HL-60 (cell line): Measurements from ENCODE around the gene OXNAD1.

Experiments
- DNase-seq, 2 experiments: peaks; one replicate each; pipeline ENCODE4 v3.0.0-alpha.2; 2010 to 2020; ENCODE audit warnings: low read depth in 1 of 2, low spot score in 1 of 2
- H3K27ac ChIP-seq: fragments of 250-450 bp; sonication (Bioruptor Pico); replicated peaks from 2 replicates; pipeline ENCODE4 v1.5.1; 2020; ENCODE audit warnings: mild to moderate bottlenecking, moderate library complexity
- H3K27me3 ChIP-seq: fragments of 250-450 bp; sonication (Bioruptor Pico); 2 replicates; pipeline ENCODE4 v1.5.1; 2021; ENCODE audit warnings: mild to moderate bottlenecking, moderate library complexity; ENCODE audit not compliant: insufficient read depth, poor library complexity, severe bottlenecking
- H3K4me3 ChIP-seq: replicated peaks from 2 replicates; pipeline ENCODE4 v1.5.1; 2011; ENCODE audit warnings: mild to moderate bottlenecking, control low read depth, low read length; ENCODE audit not compliant: insufficient read depth
- GABPA ChIP-seq: IDR thresholded peaks from 2 replicates; pipeline ENCODE4 v1.6.1; 2012; ENCODE audit warnings: low read depth
- POLR2AphosphoS5 ChIP-seq: IDR thresholded peaks from 2 replicates; pipeline ENCODE4 v1.6.1; 2012; ENCODE audit warnings: low read depth
- SPI1 ChIP-seq: IDR thresholded peaks from 2 replicates; pipeline ENCODE4 v1.6.1; 2012; ENCODE audit warnings: low read depth, mild to moderate bottlenecking, borderline replicate concordance
- TF ChIP-seq, protein P1 (sequence below): IDR thresholded peaks from one replicate; pipeline ENCODE4 v1.5.1; 2011; ENCODE audit warnings: low read length, control low read depth, inconsistent platforms; ENCODE audit not compliant: insufficient read depth
- TF ChIP-seq, protein P2 (sequence below): IDR thresholded peaks from 2 replicates; pipeline ENCODE4 v1.6.1; 2012; ENCODE audit warnings: low read depth; ENCODE audit not compliant: insufficient replicate concordance

The OXNAD1 gene

DNA sequence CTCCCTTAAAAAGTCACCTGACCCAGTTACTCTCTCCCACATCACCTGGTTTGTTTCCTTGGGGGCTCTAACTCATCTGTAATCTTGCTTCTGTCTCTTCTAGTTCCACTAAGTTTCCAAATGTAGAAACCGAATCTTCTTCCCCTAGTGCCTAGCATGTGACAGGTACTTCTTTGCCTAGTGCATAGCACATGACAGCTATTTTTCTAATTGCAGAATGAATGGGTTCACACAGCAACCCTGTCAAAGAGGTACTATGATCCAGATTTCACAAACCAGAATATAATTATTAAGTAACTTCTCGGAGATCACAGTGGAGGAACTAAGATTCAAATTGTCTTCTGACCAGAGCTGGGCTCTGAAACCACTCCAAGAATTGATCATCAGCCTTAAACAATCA is 7.7 kb upstream of the OXNAD1 start:
- DNase-seq = no peak
- no peaks in the 10 kb centered on the region for H3K27me3 ChIP-seq
- no peak overlapping the region for H3K27ac ChIP-seq
- no peak overlapping the region for H3K4me3 ChIP-seq
- TF ChIP-seq GABPA (no peak), POLR2AphosphoS5 (no peak), SPI1 (no peak)
- TF ChIP-seq, protein P1, sequence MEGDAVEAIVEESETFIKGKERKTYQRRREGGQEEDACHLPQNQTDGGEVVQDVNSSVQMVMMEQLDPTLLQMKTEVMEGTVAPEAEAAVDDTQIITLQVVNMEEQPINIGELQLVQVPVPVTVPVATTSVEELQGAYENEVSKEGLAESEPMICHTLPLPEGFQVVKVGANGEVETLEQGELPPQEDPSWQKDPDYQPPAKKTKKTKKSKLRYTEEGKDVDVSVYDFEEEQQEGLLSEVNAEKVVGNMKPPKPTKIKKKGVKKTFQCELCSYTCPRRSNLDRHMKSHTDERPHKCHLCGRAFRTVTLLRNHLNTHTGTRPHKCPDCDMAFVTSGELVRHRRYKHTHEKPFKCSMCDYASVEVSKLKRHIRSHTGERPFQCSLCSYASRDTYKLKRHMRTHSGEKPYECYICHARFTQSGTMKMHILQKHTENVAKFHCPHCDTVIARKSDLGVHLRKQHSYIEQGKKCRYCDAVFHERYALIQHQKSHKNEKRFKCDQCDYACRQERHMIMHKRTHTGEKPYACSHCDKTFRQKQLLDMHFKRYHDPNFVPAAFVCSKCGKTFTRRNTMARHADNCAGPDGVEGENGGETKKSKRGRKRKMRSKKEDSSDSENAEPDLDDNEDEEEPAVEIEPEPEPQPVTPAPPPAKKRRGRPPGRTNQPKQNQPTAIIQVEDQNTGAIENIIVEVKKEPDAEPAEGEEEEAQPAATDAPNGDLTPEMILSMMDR = no peak
- TF ChIP-seq, protein P2, sequence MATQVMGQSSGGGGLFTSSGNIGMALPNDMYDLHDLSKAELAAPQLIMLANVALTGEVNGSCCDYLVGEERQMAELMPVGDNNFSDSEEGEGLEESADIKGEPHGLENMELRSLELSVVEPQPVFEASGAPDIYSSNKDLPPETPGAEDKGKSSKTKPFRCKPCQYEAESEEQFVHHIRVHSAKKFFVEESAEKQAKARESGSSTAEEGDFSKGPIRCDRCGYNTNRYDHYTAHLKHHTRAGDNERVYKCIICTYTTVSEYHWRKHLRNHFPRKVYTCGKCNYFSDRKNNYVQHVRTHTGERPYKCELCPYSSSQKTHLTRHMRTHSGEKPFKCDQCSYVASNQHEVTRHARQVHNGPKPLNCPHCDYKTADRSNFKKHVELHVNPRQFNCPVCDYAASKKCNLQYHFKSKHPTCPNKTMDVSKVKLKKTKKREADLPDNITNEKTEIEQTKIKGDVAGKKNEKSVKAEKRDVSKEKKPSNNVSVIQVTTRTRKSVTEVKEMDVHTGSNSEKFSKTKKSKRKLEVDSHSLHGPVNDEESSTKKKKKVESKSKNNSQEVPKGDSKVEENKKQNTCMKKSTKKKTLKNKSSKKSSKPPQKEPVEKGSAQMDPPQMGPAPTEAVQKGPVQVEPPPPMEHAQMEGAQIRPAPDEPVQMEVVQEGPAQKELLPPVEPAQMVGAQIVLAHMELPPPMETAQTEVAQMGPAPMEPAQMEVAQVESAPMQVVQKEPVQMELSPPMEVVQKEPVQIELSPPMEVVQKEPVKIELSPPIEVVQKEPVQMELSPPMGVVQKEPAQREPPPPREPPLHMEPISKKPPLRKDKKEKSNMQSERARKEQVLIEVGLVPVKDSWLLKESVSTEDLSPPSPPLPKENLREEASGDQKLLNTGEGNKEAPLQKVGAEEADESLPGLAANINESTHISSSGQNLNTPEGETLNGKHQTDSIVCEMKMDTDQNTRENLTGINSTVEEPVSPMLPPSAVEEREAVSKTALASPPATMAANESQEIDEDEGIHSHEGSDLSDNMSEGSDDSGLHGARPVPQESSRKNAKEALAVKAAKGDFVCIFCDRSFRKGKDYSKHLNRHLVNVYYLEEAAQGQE = no peak

DNA sequence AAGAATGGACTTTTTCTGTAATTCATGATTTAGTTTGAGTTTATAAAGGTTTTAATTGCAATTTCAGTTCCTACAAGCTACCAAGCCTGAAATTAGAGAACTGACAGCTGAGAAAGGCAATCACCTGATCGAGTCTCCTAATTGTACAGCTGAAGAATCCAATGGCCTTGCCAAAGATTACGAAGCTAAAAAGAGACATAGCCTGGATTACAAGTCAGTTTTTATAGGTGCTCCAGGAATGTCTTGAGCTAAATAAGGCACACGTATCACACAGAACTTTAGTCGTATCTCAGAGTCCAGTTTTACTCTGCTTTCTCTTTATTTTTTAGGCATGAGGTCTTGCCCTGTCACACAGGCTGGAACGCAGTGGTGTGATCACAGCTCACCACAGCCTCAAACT is 6.8 kb upstream of the OXNAD1 start:
- DNase-seq = no peak
- no peak overlapping the region for H3K27ac ChIP-seq
- H3K27me3 ChIP-seq = no peaks in the 10 kb centered on the region
- no peak overlapping the region for H3K4me3 ChIP-seq
- TF ChIP-seq, protein P1 = no peak
- TF ChIP-seq, protein P2 = no peak
- TF ChIP-seq GABPA = no peak
- no peak for TF ChIP-seq POLR2AphosphoS5
- TF ChIP-seq SPI1 = no peak

DNA sequence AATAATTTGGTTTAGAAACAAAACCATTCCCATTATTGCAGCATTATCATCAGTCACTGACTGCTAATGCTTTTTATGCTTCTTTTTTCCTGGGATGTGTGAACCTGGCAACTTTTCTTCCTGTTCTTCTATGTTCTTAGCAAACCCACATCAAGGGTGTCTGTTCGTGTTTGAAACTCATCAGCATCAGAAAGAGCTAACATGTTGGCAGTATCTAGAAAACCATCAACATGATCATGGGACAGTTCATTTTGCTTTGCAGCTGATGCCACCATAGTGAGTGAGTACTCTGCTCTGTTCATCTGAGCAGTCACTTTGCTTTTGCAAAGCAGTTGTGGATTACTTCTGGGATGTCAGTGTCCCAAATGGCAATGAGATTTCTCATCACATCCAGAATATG is 6.1 kb upstream of the OXNAD1 start:
- Histone ChIP-seq H3K27me3 (no peaks in the 10 kb centered on the region), H3K27ac (no peak overlapping the region), H3K4me3 (no peak overlapping the region)
- no peak for TF ChIP-seq SPI1
- TF ChIP-seq GABPA = no peak
- TF ChIP-seq, protein P2 = no peak
- TF ChIP-seq POLR2AphosphoS5 = no peak
- TF ChIP-seq, protein P1 = no peak
- DNase-seq = no peak
